ENCODE results near the gene PPT2.

DNA sequence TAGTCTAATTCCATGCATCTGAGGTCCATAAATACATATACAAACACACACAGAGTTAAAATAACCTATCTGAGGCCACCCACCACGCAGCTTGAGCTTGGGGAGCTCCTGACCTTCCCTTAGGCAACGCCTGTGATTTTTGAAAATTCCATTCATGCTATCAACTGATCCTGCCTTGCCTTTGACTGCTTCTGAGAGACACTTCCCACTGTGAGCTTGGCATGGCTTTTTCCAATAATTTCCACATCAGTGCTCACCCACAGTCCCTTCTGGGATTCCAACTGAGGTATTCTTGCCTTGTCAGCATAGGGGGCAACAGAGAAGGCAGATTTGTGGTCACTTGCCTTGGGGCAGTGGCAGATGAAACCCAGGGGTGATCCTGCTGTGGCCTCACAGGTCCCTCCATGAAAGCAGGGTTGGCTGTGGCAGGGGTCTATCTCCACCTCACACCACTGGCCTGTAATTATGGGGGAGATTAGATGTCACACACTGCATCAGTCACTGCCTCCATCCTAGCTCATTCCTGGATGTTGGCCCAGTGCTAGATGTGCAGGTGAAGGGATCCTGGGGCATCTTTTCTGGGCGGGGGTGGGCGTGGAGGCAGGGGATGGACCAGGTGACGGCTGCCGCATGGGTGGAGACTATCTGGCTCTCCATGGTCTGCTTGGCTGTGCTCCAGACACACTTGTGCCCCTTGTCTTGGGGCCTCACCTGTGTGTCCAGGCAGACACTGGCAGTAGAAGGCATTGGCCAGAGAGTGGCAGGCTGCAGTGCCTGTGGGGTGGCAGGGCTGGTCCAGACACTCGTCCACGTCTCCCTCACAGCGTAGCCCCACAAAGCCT lies 49.7 kb downstream of the PPT2 start:
- TF ChIP-seq, protein P1, sequence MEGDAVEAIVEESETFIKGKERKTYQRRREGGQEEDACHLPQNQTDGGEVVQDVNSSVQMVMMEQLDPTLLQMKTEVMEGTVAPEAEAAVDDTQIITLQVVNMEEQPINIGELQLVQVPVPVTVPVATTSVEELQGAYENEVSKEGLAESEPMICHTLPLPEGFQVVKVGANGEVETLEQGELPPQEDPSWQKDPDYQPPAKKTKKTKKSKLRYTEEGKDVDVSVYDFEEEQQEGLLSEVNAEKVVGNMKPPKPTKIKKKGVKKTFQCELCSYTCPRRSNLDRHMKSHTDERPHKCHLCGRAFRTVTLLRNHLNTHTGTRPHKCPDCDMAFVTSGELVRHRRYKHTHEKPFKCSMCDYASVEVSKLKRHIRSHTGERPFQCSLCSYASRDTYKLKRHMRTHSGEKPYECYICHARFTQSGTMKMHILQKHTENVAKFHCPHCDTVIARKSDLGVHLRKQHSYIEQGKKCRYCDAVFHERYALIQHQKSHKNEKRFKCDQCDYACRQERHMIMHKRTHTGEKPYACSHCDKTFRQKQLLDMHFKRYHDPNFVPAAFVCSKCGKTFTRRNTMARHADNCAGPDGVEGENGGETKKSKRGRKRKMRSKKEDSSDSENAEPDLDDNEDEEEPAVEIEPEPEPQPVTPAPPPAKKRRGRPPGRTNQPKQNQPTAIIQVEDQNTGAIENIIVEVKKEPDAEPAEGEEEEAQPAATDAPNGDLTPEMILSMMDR (IDR thresholded peaks at IDR 0.05): no peak
- TF ChIP-seq EP300 (IDR thresholded peaks at IDR 0.05): no peak
- TF ChIP-seq POLR2AphosphoS5 (IDR thresholded peaks at IDR 0.05): no peak
- no peak for TF ChIP-seq POLR2A (IDR thresholded peaks at IDR 0.05)

Measured in gastroesophageal sphincter (tissue), 3 donors.